HTR-8/SVneo (cell line): ENCODE results near the gene FPGS.
"Not testable (repeated sequence)": the region's sequence is repeated elsewhere in the genome, so short reads cannot be mapped to it uniquely, and the experiment has no call there.

ENCODE experiments used
- DNase-seq: peaks from one replicate; pipeline ENCODE4 v3.0.0; 2011; ENCODE audit warnings: low spot score, mixed read lengths; ENCODE audit not compliant: insufficient read length
- FAIRE-seq: peaks from 2 replicates; lab custom pipeline; 2011; peaks lifted over from hg19 to GRCh38; lab: Jason Lieb, UNC

Gene FPGS

DNA sequence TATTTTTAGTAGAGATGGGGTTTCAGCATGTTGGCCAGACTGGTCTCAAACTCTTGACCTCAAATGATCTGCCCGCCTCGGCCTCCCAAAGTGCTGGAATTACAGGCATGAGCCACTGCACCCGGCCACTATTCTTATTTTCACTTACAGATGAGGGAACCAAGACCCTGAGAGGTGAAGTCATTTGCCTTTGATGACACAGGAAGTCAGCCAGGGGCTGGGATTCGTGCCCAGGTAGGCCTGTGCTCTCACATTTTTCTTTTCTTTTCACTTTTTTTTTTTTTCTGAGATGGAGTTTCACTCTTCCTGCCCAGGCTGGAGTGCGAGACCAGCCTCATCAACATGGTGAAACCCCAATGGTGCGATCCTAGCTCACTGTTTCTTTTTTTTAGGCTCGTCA, 29.6 kb downstream of the FPGS start:
- no peak for FAIRE-seq
- no peak for DNase-seq

DNA sequence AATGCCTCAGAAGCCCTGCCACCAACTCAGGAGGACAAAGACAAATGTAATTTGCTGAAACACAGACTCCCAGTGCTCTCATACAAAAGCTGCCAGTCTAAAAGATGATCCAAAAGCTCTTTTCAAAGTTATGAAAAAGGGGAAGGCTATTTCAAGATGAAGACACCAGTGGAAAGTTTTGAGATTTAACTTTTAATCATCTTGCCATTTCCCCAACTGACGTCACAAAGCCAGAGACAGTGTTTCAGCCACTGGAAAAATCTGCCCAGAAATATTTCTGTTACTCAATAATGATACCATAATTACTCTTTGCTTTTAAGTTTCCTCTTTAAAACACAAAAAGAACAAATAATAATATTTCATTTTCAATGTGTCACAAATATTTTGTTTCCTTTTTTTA, 30.9 kb downstream of the FPGS start:
- DNase-seq, result no peak
- FAIRE-seq, result no peak

DNA sequence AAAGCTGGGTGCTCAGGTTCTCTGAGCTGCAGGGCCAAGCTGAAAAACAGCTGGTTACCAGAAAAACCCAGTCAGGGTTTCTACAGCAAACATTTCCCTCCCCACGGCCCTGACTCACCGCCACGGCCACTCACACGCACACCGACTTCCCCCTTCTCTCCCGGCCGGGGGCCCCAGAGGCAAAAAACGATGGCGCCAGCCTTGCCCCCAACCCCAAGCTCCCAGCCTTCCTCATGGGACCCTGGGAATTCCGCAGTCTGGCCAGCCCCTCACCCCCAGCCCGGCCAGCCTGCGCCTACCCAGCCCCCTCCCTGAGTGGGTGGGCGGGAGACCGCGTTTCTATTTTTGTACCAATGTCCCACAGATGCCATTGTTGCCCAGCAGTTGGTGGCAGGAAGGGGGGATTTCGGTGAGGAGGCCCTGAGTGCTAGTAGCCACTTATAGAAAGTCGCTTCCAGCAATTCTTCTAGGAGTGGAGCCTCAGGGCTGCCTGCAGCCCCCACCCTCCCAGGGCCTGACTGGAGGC, 33.4 kb downstream of the FPGS start:
- no peak for DNase-seq
- FAIRE-seq, result no peak

GRCh38 chr9:127836561-127836960, 33.9 kb downstream of the FPGS start:
- DNase-seq, FAIRE-seq: not testable (repeated sequence)

DNA sequence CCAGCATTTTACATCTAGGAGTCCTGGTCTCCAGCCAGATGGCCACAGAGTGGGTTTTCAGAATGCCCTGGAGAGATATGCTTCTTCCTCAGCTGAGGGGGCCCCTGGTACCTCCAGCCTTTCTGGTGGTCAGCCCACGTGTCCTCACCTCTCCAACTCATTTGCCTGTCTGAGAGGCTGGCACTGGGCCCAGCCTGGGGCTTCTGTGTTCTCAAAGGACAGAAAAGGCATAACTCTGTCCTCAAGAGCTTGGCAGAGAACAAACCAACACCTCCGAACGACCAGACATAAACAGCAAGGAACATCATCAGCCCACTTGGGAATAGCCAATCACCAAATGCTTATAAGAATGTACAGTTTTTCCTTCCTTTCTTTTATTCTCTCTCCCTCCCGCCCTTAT, 34.7 kb downstream of the FPGS start:
- DNase-seq (no peak), FAIRE-seq (no peak)

DNA sequence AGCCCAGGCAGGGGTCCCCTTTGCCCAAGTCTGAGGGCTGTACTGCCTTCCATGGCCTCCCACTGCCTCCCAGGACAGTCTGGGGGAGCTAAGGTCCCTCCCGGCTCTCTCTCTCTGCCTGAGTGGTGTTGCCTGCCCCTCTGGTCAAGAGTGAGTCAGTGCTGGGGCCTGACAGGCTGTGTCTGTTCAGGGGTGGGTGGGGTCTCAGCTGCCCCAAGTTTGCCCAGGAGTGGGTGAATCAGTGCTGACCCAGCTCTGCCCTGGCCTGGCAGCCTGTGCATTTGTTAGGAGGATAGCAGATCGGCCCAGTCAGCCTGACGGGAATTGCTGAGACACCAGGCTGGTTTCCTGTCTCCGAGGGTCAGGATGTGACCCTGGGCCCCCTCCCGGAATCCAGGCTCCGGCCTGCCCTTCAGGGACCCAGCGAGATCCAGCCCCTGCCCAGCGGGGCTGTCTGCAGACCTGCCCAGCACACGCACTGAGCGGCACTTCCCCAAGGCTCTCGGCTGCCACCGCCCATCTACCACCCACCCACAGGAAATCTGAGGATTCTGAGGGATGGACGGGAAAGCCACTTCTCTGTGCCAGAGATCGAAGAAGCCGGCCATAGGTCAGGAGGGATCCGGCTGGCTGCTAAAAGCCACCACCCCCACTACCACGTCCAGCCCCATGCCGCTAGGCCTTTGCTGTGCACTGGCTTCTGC, 35.8 kb downstream of the FPGS start:
- peak; percentile 89 for DNase-seq
- peak; percentile 91 for FAIRE-seq

DNA sequence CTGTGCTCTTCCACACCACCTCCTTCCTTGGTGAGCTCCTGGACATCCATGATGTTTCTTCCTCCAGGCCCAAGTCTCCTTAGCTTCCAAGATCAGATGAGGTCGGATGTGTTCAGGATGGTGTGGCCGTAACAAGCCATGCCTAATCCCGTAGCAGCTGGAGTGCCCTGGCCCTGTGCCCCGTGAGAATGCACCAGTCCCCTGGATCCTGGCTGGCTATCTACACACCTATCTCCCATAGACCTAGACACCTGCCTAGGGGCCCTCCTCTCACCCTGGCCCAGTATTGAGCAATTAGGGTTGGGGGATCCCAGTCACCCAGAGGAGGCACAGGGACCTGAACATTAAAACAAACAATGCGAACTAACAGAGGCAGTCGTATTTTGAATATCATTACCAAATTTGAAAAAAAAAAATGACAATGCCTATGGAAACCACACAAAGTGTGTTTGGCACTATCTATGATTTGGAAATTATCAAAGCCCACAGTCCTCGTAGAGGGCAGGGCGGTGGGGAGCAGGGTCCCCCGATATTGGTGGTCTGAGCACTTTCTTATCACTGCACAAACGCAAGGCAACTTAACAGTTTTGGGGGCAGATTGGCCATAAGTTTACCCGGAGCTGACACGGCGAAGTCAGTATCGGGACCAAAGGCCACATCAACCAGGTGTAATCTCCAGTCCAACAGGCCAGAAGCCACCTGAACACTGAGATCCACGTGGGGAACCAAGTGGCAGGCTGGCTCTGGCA, 38.6 kb downstream of the FPGS start:
- DNase-seq (no peak), FAIRE-seq (no peak)

- FAIRE-seq (no peak), DNase-seq (no peak)
These were observed 42.2 kb downstream of the FPGS start for GRCh38 chr9:127844821-127845359.

DNA sequence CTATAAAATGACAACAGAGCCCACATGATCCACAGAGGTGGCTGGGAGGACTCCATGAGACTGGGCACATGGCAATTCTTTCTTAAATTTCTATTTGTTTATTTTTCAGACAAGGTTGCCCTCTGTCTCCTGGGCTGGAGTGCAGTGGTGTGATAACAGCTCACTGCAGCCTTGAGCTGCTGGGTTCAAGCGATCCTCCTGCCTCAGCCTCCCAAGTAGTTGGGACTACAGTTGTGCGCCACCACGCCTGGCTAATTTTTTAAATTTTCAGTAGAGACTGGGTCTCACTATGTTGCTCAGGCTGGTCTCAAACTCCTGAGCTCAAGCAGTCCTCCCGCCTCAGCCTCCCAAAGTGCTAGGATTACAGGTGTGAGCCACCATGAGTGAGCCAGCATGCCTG, 42.9 kb downstream of the FPGS start:
- not testable (repeated sequence) for FAIRE-seq, DNase-seq

GRCh38 chr9:127846443-127847177, 43.9 kb downstream of the FPGS start:
- DNase-seq (no peak), FAIRE-seq (no peak)

GRCh38 chr9:127847178-127847510, 44.5 kb downstream of the FPGS start:
- DNase-seq, result no peak
- FAIRE-seq, result no peak

- DNase-seq, result no peak
- no peak for FAIRE-seq
These were observed 45.4 kb downstream of the FPGS start for GRCh38 chr9:127847833-127848755.

DNA sequence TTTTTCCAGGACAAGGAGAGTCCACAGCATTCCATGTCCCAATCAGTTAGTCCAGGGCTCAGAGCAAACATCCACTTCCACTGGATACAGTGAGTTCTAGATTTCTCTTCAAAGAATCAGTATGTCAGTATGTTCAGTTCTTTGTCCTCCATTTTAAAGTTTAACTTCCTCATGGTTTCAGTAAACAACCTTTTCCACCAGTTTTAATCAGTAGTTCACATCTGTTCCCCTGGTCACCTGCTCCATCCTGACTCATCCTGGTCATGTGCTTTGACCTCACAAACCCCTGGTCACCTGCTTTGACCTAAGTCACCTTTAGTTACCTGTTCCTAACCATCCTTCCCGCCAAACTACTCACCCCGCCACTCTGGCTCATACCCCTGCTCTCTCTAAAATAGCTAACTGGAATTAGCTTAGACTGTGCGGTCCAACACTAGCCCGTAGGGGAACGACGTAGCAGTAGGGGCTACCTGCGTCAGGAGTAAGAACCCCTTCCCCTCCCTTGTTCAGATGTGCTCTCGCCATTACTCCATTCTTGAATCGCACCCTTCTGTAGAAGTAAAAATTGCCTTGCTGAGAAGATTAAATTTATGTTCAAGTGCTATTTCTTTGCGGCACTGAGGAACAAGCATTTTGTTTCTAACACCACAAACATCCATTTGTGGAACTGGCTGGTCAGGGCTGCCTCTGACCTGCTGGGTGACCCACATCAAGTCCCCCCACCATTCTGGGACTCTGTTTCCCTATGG, 46.2 kb downstream of the FPGS start:
- FAIRE-seq (no peak), DNase-seq (no peak)

GRCh38 chr9:127850286-127850830, 47.7 kb downstream of the FPGS start:
- FAIRE-seq (no peak), DNase-seq (no peak)

GRCh38 chr9:127852829-127853228, 50.1 kb downstream of the FPGS start:
- FAIRE-seq, result no peak
- no peak for DNase-seq

DNA sequence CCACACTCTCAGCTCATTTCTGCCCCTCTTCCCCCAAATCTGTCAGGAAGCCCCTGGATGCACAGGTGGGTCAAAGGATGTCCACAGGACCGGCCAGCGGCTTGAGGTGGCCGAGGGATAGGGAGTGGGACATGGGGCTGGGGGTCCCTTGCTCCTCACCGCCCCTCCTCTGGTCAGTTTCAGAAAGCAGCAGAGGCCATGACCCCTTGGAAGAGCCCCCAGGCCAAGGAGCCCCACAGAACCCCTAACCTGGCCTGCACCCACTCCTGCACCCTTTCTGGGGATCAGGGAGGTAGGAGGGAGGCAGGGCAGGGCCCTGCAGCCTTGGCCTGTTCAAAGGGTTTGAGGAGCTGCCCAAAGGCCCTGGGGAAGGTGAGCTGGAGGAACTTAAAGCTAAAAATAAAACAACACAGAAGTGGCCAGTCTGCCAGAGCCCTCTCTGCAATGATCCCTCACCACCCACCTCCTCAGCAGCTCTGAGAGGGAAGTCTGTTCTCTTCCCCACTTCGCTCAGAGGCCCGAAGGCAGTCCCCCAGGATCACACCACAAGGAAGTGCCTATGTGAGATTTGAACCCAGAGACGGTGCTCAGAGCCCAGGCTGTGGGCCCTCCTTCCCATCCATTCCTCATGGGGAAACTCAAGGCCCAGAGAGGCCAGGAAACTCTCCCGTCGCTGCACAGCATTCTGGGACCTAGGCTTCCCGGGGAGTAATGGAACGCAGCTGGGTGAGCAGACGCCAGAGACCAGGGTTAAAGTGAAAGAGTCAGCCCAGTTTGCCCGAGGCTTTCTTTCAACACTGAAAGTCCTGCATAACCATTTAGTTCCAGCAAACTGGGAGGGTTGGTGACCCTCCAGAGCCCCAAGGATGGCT, 50.9 kb downstream of the FPGS start:
- FAIRE-seq (no peak), DNase-seq (no peak)

GRCh38 chr9:127854184-127854806, 51.6 kb downstream of the FPGS start, which contains the start of gene ENG:
ENG (minus strand) TSS chr9:127854658; CDS start chr9:127854355, 303 bp downstream.
- DNase-seq, result peak; percentile 56
- FAIRE-seq, result no peak
